Measurements from ENCODE around the gene MYO5A.

GRCh38 chr15:52480990-52481389, 47.7 kb downstream of the MYO5A start:
- TF ChIP-seq CTCF (IDR thresholded peaks at IDR 0.05; ENCODE audit: low read length) = no peak
- no peak for TF ChIP-seq EZH2phosphoT487 (IDR thresholded peaks at IDR 0.05; ENCODE audit: low read length)
- no peak for TF ChIP-seq EZH2 (optimal IDR thresholded peaks at IDR 0.05; ENCODE audit: low read depth, low read length)

Measured in MM.1S (cell line).